IPS-15b (cell line): ENCODE data around the gene TUNAR.

ENCODE experiments used
- H3K27me3 ChIP-seq: one replicate; pipeline ENCODE4 v1.6.1; 2013; ENCODE audit warnings: low read length; ENCODE audit not compliant: control insufficient read depth, insufficient read depth
- H3K36me3 ChIP-seq: one replicate; pipeline ENCODE4 v1.6.1; 2013; ENCODE audit warnings: low read length; ENCODE audit not compliant: control insufficient read depth, insufficient read depth
- H3K4me1 ChIP-seq: one replicate; pipeline ENCODE4 v1.6.1; 2013; ENCODE audit warnings: mild to moderate bottlenecking, low read length; ENCODE audit not compliant: control insufficient read depth, insufficient read depth
- H3K4me3 ChIP-seq: one replicate; pipeline ENCODE4 v1.5.1; 2013; ENCODE audit warnings: low read depth, low read length
- H3K9ac ChIP-seq: one replicate; pipeline ENCODE4 v1.6.1; 2013; ENCODE audit warnings: low read depth, mild to moderate bottlenecking, low read length
- H3K9me3 ChIP-seq: one replicate; pipeline ENCODE4 v1.6.1; 2013; ENCODE audit warnings: mild to moderate bottlenecking, low read length; ENCODE audit not compliant: control insufficient read depth, insufficient read depth

The TUNAR gene

DNA sequence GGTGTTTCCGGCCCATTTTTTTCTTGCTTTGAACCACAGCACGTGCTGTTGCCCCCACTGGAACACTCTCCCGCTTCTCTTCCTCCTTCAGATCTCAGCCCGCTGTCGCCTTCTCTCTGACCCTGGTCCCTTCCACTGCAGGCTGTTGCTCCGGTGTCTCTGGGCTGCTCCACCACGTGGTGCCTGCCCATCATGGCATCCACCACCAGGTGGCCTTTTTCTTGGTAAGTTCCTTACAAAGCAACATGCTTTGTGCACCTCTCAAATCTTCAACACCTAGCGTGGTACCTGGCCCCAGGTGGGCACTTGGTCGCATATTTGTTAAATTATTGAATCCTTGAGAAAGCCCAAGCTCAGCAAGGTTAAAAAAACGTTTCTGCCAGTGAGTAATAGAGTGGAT is 19.1 kb downstream of the TUNAR start:
- H3K4me3 ChIP-seq = no peak overlapping the region
- H3K36me3 ChIP-seq = no peaks in the 10 kb centered on the region
- no peaks in the 10 kb centered on the region for H3K27me3 ChIP-seq
- no peaks in the 10 kb centered on the region for H3K9me3 ChIP-seq
- peaks cover 12% of the 10 kb centered on the region for H3K4me1 ChIP-seq
- H3K9ac ChIP-seq = no peak overlapping the region

DNA sequence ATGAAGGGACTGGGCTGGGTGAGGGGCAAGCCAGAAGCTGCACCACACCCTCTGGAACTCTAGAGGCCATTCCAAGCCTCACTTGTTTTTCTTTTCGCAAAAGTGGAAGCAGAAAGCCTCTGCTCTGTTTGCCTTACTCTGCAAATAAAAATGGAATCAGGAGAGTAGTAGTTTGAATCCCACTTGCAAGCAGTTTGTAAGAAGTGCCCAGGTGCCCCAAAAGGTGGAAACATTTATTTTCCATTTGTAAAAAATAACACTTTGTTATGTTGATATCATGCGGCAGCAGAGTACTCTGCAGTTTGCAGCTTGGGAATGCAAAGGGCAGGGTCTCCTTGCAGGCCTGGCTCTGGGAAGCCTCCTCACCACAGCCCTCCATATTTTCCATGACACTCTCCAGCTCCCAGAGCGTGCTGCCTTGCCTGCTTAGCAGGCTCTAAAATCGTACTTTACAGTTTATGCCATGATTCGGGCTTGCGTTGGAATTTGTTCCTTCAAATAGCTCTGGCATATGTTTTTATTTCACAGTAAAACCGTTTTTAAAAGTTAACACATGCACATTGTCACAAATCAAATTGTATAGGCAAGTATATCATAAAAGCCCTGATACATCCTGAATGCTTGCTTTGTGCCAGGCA is 20.0 kb downstream of the TUNAR start:
- Histone ChIP-seq H3K4me3 (no peak overlapping the region), H3K4me1 (peaks cover 12% of the 10 kb centered on the region), H3K9me3 (no peaks in the 10 kb centered on the region), H3K36me3 (no peaks in the 10 kb centered on the region), H3K9ac (no peak overlapping the region), H3K27me3 (no peaks in the 10 kb centered on the region)

DNA sequence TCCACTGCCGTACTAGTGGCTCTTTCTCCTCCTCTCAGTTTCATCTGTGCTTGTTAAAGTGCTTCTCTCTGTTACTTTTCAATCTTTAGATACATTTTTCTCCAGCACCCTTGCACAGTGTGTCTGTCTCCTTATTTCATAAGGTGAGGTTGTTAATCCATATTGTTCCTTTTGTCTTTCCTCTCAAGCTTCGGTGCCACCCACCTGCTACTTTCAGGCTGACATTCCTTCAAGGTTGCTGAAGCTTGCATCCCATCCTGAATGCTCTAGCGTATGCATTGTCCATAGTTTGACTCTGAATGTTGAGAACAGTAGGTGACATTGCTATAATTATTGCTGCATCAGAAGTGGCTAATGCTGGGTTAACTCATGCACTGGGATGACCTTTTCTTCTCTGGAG is 20.6 kb downstream of the TUNAR start:
- H3K4me1 ChIP-seq = peaks cover 12% of the 10 kb centered on the region
- no peak overlapping the region for H3K9ac ChIP-seq
- no peak overlapping the region for H3K4me3 ChIP-seq
- no peaks in the 10 kb centered on the region for H3K9me3 ChIP-seq
- no peaks in the 10 kb centered on the region for H3K27me3 ChIP-seq
- no peaks in the 10 kb centered on the region for H3K36me3 ChIP-seq

DNA sequence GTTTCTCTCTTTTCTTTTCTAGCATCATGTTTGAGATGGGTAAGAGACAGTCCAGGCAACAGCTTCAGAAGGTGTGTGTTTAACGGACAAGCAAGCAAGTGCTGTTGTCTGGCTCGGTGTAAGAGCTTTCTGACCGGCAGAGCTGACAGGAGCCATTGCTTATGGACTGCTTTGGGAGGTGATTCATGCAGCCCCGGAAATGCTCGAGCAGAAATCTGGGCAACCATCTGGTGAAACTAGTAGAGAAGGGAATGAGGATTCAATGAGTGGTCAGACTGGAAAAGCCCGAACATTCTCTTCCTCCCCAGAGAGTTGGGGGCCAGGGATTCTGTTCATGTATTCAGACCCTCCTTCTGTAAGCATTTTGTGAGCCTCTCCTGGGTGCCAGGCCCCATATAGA is 24.4 kb downstream of the TUNAR start:
- H3K4me3 ChIP-seq = no peak overlapping the region
- peaks cover 12% of the 10 kb centered on the region for H3K4me1 ChIP-seq
- peaks cover 3% of the 10 kb centered on the region for H3K36me3 ChIP-seq

DNA sequence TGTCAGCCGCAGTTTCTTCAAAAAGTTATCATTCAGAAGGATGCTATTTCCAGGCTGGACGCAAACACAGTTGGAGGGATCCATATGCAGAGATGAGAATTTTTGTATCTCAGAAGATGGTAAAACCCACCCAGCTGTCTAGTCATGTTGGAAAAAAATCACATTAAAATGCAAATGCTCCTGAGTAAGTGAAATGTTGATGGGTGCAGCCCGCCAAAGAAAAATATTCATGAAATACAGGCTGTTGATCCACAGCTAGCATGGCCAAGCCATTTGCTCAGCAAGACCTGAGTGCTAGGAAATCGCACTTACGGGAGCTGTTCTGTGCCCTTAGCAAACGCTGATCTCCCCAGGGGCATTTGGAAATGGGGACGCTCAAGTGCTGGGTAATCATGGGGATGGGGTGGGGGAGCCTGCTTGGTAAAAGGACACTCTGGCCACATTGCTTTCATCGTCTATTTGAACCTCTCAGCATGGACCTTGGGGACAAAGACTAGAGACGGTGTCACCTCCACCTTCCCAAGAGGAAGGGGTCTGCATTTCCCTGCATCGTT is 25.7 kb downstream of the TUNAR start:
- H3K9ac ChIP-seq = no peak overlapping the region
- H3K4me1 ChIP-seq = no peaks in the 10 kb centered on the region
- peaks cover 8% of the 10 kb centered on the region for H3K36me3 ChIP-seq
- H3K9me3 ChIP-seq = no peaks in the 10 kb centered on the region
- no peaks in the 10 kb centered on the region for H3K27me3 ChIP-seq
- H3K4me3 ChIP-seq = no peak overlapping the region

More for the DNA sequence above, 24.4 kb downstream of the TUNAR start:
- Histone ChIP-seq H3K27me3 (no peaks in the 10 kb centered on the region), H3K9ac (no peak overlapping the region), H3K9me3 (no peaks in the 10 kb centered on the region)

DNA sequence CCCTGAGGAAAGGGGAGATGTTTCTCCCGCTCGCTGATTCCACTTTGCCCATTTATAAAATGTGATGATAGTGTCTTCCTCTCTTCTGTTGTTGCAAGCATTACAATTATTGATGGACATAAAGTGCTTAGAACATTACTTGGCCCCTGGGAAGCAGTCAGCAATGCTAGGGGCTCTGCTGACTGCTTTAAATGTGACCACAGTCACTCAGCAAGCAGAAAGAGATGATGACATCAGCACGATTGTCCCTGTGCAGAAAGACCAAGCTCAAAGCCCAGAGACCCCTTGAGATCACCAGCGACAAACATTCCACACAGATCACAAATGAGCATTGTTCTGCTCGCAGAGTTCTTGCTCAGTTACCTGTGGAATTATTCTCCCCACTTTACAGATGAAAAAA is 26.5 kb downstream of the TUNAR start:
- Histone ChIP-seq H3K36me3 (peaks cover 8% of the 10 kb centered on the region), H3K9me3 (no peaks in the 10 kb centered on the region), H3K4me3 (no peak overlapping the region), H3K9ac (no peak overlapping the region), H3K27me3 (no peaks in the 10 kb centered on the region), H3K4me1 (no peaks in the 10 kb centered on the region)

DNA sequence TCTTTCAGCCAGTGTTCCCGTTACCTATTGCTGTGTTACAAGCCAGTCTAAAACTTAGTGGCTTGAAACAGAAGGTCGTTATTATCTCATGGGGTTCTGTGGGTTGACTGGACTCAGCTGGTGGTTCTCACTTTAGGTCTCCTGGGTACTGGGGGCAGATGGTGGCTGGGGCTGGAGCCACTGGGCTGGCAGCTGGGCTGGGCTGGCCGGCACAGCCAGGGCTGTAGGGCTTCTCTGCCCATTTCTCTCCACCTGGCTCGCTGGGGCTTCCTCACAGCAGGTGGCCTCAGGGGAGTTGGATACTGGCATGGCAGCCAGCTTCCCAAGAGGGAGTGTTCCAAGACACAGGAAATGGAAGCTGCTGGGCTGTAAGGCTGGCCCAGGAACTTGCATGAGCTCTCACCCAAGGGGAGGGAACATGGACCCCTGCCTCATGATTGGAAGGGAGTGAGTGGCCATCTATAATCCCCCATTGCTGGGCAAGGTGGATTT is 27.0 kb downstream of the TUNAR start:
- Histone ChIP-seq H3K36me3 (peaks cover 8% of the 10 kb centered on the region), H3K4me3 (no peak overlapping the region), H3K9me3 (no peaks in the 10 kb centered on the region), H3K9ac (no peak overlapping the region), H3K4me1 (no peaks in the 10 kb centered on the region), H3K27me3 (no peaks in the 10 kb centered on the region)

DNA sequence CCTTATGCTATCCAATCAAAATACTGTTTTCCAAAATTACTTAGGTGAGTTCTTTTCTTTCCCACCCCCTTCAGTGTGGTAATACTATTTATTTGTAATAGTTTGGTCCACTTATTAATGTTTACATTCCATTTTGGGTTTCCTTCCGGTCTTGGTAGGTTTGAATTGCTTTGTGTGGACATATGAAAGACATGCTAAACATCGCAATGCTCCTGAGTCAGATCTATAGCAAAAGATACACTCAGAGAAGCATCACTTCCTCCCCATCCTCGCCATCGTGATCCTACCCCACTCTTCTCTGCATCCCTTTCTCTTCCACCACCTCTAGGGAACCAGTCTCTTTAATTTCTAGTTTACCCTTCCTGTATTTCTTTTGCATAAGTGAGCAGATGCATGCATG is 30.0 kb downstream of the TUNAR start:
- no peaks in the 10 kb centered on the region for H3K4me1 ChIP-seq
- H3K36me3 ChIP-seq = peaks cover 8% of the 10 kb centered on the region
- H3K4me3 ChIP-seq = no peak overlapping the region
- H3K27me3 ChIP-seq = no peaks in the 10 kb centered on the region
- H3K9me3 ChIP-seq = no peaks in the 10 kb centered on the region
- H3K9ac ChIP-seq = no peak overlapping the region

DNA sequence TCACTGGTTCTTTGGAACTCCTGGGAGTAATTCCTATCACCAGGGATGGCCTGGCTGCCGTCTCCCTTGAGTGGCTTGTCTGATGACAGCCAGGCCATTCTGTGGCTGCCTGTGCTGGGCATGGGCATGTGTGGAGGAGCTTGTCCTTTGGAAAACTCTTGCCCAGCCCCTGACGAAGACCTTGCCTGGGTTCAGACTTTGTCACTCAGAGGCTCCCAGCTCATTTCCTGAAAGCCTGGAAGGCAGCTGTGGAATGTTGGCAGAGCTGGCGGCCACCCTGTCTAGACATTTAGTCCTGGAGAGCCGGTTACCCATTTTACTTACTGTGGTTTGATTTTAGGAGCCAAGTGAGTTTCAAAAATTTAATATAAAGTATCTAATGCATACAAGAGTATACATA is 34.0 kb downstream of the TUNAR start:
- peaks cover 5% of the 10 kb centered on the region for H3K36me3 ChIP-seq
- no peaks in the 10 kb centered on the region for H3K9me3 ChIP-seq
- H3K4me1 ChIP-seq = peaks cover 8% of the 10 kb centered on the region
- H3K27me3 ChIP-seq = no peaks in the 10 kb centered on the region
- no peak overlapping the region for H3K4me3 ChIP-seq
- no peak overlapping the region for H3K9ac ChIP-seq

DNA sequence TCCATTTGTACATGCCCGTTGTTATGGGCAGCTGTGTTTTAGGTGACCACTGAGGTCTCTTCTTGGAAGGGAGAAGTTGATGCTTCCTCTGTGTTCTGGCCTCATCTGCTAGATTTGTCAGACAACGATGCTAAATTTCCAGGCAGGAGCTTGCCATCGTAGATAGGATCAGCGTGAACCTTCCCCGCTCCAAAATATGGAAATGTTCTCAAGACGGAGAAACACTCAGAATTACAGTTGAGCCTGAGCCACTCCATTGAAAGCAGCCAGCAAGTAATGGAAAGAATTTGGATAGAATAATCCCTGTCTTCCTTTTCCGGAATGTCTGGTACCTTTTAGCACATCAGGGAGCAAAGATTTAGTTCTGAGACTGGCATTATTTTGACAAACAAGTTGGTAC is 34.8 kb downstream of the TUNAR start:
- Histone ChIP-seq H3K9ac (no peak overlapping the region), H3K36me3 (peaks cover 5% of the 10 kb centered on the region), H3K27me3 (no peaks in the 10 kb centered on the region), H3K4me1 (peaks cover 9% of the 10 kb centered on the region), H3K4me3 (no peak overlapping the region), H3K9me3 (no peaks in the 10 kb centered on the region)

DNA sequence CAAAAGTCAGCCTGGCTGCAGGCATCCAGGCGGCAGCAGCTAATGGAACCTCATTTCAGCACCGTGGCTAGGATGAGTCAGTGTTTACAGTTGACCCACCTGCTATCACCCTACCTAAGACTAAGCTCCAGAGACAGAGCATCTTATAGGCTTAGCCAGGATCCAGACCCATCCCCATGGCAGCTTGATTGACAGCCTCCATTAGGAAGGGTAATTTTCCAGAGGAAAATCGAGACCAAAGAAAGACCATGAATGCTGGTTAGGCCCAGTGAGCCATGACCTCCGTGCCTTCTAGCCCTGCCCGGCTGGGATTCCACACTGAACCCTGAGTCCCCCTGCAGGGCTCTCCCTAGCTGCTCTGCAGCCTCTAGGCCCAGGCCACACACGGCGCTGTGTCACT is 38.7 kb downstream of the TUNAR start:
- Histone ChIP-seq H3K9me3 (no peaks in the 10 kb centered on the region), H3K4me3 (no peak overlapping the region), H3K36me3 (peaks cover 3% of the 10 kb centered on the region), H3K27me3 (no peaks in the 10 kb centered on the region), H3K4me1 (peaks cover 18% of the 10 kb centered on the region), H3K9ac (no peak overlapping the region)

DNA sequence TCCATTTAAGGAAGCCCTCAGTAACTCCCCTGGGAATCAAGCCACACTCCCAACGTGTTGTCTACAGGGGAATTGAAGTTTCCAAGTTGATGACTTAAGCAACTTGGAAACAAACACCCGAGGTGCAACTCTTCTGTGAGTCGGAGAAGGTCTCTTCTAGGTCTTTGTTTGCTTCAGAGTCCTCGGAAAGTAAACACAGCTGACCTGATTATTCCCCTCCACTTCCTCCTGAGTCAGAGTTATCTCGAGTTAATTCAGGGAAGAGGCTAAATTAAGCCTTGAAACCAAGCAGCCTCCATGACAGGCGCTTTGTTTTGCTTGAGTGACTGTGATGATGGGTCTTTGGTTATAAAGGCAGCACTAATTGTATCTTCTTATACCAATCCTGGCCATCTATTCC is 41.8 kb downstream of the TUNAR start:
- H3K36me3 ChIP-seq = peaks cover 3% of the 10 kb centered on the region
- no peaks in the 10 kb centered on the region for H3K27me3 ChIP-seq
- H3K4me3 ChIP-seq = no peak overlapping the region
- H3K9me3 ChIP-seq = no peaks in the 10 kb centered on the region
- peaks cover 18% of the 10 kb centered on the region for H3K4me1 ChIP-seq
- H3K9ac ChIP-seq = no peak overlapping the region
